ENCODE measurements around the gene UBAP1L.
"Not testable (repeated sequence)": the region's sequence is repeated elsewhere in the genome, so short reads cannot be mapped to it uniquely, and the experiment has no call there.

The UBAP1L gene

DNA sequence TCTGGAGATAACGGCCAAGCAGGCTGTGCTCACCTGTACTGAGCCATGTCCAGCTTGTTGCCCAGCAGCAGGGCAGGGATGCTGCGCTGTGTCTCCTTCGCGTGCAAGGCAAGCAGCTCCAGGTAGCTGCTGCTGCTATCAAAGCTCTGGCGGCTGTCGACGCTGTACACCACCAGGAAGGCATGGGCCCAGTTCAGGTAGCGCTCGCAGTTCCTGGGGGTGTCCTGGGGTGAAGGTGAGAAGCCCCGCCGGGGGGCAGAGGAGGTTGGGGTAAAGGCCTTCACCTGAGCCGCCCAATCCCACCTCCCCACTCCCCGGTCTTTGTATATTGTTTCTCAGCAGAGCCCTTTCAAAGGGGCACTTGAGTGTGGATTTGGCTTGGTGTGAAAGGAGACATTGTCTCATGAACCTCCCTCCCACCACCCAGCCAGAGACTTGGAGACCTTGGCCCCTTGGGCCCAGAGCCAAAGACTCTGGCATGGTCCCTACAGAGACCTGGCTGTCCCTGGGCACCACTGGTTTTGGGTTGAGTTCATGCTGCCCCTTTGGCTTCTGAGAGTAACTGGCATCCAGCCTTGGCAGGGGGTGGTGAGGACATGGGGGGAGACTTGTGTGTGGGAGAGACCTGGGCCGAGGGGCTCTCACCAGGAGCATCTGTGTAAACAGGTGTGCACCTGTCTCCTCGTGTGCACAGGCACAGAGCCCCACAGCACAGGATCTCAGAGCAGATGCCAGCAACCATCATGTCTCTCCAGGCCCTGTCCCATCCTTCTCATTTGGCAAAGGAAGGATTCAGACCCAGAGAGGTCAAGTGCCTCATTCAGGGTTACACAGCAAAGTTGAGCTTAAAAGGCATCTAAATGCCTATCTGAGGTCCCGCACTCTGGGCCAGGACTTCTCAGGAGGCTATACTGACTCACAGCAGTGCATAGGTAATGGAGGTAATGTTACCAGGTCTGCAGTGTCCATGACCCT lies 56.3 kb downstream of the UBAP1L start:
- no peak overlapping the region for H3K4me3 Mint-ChIP-seq
- no peak overlapping the region for H3K27ac Mint-ChIP-seq
- ATAC-seq (replicated peaks) = no peak
- no peak for DNase-seq
- H3K4me1 Mint-ChIP-seq = no peaks in the 10 kb centered on the region
- no peaks in the 10 kb centered on the region for H3K9me3 Mint-ChIP-seq
- H3K36me3 Mint-ChIP-seq = no peaks in the 10 kb centered on the region
- H3K27me3 Mint-ChIP-seq = peaks cover 6 to 8% of the 10 kb centered on the region in 2 donors

DNA sequence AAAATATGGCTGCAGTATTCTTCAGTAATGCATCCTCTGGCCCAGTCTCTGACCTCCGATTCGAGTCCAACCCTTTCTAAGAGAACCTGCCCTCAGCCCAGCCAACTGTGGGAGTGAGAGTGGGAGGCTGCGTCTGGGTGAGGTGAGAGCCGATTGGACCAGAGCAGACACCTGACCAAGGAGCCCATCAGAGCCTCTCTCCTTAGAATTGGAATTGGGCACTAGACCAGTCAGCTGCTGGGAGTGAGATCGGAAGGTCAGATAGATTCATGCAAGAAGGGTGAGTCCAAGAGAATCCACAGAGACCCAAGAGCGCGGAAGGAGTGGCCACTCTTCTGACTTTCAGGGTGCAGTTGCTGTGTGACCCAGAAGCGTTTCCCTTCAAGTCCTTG lies 57.5 kb downstream of the UBAP1L start:
- Mint-ChIP-seq H3K27ac (no peak overlapping the region), H3K4me1 (no peaks in the 10 kb centered on the region), H3K4me3 (no peak overlapping the region), H3K36me3 (no peaks in the 10 kb centered on the region), H3K27me3 (peaks cover 0 to 5% of the 10 kb centered on the region in 2 donors), H3K9me3 (no peaks in the 10 kb centered on the region)
- ATAC-seq (replicated peaks) = no peak
- no peak for DNase-seq

DNA sequence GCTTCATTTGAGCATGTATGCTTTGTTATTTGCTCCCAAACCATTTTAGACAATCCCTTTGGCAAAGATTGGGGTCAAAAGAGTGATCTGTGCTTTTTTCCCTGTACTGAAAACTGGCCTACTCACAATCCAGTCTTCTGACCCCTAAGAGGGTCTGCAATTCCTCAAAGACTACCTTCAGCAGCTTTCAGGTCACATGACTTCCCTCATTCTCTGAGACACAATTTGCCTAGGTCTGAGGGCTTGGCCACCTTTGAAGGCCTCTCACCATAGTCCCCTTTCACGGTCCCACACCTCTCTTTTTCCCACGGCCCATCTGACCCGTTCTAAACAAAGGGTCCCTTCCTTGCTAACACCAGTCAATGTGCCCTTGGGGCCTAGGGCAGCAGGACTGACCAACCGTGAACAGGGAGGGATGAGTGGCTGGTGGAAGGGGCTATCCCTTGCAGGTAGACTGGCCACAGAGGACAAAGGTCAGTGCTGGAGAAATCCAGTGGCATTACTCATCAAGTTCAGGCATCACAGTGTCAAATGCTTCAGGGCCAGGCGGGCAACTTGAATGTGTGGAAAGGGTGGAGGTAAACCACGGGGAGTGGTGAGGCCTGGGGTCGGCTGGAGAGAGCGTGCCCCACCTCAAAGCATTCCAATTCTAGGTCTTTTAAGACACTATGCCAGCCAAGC lies 58.0 kb downstream of the UBAP1L start:
- H3K36me3 Mint-ChIP-seq = no peaks in the 10 kb centered on the region
- DNase-seq (no peak), ATAC-seq (replicated peaks) (no peak)
- H3K4me1 Mint-ChIP-seq = no peaks in the 10 kb centered on the region
- H3K27me3 Mint-ChIP-seq = peaks cover 0 to 5% of the 10 kb centered on the region in 2 donors
- no peak overlapping the region for H3K4me3 Mint-ChIP-seq
- no peak overlapping the region for H3K27ac Mint-ChIP-seq
- H3K9me3 Mint-ChIP-seq = no peaks in the 10 kb centered on the region

DNA sequence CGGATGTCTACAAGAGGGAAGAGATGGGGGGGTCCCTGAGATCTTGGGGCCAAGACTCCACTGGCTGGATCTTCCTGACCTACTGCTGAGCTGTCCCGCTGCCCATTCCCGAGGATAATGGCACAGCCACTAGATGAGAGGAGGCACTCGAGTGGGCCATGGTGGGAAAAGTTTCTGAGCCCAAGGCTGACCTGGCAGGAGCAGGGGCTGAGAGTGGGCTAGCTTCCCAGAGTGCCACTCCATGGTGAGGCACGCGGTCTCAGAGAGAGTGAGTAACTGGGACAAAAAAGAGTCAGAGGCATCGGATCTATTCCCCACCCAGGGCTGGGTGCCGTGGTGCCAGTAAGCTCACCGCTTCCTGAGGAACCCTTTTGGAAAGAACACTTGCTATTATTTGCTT lies 58.9 kb downstream of the UBAP1L start:
- no peaks in the 10 kb centered on the region for H3K9me3 Mint-ChIP-seq
- ATAC-seq (replicated peaks) = no peak
- H3K4me3 Mint-ChIP-seq = no peak overlapping the region
- peaks cover 0 to 6% of the 10 kb centered on the region in 2 donors for H3K27me3 Mint-ChIP-seq
- H3K4me1 Mint-ChIP-seq = peaks cover 0 to 2% of the 10 kb centered on the region in 2 donors
- DNase-seq = no peak
- no peak overlapping the region for H3K27ac Mint-ChIP-seq
- H3K36me3 Mint-ChIP-seq = no peaks in the 10 kb centered on the region

DNA sequence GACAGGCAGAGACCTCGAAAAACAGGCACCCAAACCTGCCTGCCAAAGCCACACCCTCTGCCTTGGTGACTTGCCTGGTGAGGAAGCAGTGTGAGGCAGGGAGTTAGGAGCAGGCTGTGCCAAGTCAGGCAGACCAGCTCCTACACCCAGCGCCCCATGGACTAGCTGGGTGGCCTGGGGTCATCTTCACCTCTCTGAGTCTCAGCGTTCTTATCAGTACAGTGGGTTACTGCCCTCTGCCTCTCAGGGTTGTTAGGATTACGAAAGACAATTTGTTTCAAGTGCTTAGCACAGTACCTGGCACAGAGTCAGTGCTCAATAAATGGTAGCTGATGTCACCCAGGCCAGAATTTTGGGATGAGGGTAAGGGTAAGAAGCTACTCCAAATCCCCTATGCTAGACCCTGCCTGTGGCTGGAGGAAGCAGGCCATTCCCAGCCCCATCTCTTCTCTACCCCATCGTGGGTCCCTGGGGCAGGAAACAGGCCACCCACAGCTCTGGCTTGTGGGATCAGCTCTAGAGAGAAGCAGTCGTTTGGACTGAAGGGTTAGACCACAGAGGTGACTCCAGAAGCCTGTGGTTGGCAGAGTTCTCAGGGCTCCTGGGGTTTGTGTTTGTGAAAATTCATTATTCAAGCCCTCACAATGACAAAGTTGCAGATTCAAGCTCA lies 59.7 kb downstream of the UBAP1L start:
- H3K4me3 Mint-ChIP-seq = no peak overlapping the region
- peaks cover 0 to 8% of the 10 kb centered on the region in 2 donors for H3K27me3 Mint-ChIP-seq
- H3K36me3 Mint-ChIP-seq = no peaks in the 10 kb centered on the region
- ATAC-seq (replicated peaks) (no peak), DNase-seq (no peak)
- no peaks in the 10 kb centered on the region for H3K9me3 Mint-ChIP-seq
- no peak overlapping the region for H3K27ac Mint-ChIP-seq
- peaks cover 2 to 5% of the 10 kb centered on the region in 2 donors for H3K4me1 Mint-ChIP-seq

DNA sequence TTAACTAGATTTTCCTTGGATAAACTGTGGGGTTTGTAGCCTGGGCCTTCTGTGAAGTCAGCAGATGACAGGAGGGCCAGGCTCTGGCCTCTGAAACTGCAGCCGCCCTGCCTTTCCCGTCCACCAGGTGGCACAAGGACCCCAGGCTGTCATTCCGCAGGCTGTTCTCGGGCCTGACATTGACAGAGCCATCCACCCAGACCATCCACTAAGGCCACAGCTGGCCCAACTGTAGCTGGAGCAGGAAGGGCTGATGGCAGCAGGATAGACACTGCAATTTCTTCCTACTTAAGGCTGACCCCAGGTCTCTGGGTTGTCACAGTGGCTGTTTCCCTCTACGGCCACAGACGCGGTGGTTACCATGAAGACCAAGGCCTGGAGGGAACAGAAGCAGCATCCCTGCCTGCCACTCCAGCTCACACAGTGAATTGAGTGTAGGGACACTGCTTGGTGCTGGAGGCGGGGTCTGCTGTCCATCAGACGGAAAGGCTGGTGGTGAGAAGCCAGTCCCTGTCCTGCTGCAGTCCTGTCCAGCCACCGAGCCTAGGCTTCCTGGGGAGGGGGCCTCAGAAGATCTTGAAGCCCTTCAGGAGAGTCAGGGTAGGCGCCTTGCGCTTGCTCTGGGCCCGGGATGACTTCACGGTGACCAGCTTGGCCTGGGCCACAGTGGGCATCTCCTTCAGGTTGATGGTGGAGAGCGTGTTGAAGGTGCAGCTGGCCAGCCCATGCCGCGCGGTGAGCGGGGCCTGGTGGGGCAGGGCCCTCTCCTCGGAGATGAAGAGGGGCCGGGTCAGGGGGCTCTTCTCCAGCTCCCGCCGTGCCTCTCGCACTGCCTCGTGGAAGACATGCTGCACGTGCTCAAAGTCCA lies 60.4 kb downstream of the UBAP1L start:
- ATAC-seq (replicated peaks) (peak; percentile 73 to 77), DNase-seq (peak; percentile 49)
- Mint-ChIP-seq H3K36me3 (no peaks in the 10 kb centered on the region), H3K27me3 (peaks cover 0 to 8% of the 10 kb centered on the region in 2 donors), H3K9me3 (no peaks in the 10 kb centered on the region), H3K4me3 (no peak overlapping the region), H3K27ac (no peak overlapping the region), H3K4me1 (peaks cover 10 to 12% of the 10 kb centered on the region in 2 donors)

DNA sequence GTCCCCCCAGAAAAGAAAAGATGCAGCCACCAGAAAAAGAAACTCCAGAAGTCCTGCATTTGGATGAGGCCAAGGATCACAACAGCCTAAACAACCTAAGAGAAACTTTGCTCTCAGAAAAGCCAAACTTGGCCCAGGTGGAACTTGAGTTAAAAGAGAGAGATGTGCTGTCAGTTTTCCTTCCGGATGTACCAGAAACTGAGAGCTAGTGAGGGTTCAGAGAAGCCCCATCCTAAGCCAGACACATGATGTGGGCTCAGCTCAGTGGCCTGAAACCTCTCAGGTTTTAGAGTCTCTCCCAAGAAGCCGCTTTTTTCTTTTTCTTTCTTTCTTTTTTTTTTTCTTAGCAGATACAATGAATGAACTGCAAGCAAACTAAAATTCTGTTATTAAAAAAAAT lies 62.0 kb downstream of the UBAP1L start:
- Mint-ChIP-seq H3K9me3 (no peaks in the 10 kb centered on the region), H3K27me3 (peaks cover 0 to 8% of the 10 kb centered on the region in 2 donors), H3K36me3 (no peaks in the 10 kb centered on the region), H3K27ac (no peak overlapping the region), H3K4me1 (peaks cover 16 to 17% of the 10 kb centered on the region in 2 donors), H3K4me3 (no peak overlapping the region)
- no peak for DNase-seq
- ATAC-seq (replicated peaks) = no peak

DNA sequence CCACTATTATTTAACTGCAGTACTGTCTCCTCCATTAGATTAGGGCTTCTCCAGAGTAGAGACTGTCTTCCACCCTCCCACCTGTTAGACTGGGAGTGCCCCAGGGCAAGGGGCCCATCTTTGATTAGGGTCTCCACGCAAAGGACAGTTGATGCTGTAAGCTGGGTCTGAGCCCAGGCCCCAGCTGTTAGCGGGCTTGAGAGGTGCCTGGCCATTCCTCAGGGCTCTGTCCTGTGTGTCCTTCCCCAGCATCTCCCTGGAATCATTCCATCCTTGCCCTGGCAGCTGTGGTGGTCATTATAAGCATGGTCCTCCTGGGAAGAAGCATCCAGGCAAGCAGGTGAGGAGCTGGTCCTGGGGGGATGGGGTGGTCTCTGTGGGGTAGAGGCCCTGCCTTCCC lies 63.7 kb downstream of the UBAP1L start:
- Mint-ChIP-seq H3K27me3 (peaks cover 3 to 6% of the 10 kb centered on the region in 2 donors), H3K27ac (peak overlapping the region; percentile 11), H3K9me3 (no peaks in the 10 kb centered on the region), H3K4me1 (peaks cover 16 to 17% of the 10 kb centered on the region in 2 donors), H3K36me3 (no peaks in the 10 kb centered on the region), H3K4me3 (no peak overlapping the region)
- no peak for DNase-seq
- no peak for ATAC-seq (replicated peaks)

DNA sequence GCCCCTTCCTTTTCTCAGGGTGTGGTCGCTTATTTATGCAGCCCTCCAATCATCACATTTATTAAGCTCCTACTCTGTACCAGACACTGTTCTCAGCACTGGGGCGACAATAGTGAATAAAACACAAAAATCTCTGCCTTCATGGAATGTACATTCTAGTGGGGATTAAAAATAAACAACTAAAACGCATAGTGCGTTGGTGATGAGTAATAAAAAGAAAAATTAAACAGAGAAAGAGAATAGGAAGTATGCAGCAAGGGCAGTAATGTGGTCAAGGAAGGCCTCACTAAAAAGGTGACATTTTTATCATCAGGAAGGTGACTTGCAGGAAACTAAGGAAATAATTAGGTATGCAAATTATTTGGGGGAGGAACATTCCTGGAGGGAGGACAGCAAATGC lies 64.7 kb downstream of the UBAP1L start:
- peak; percentile 30 to 58 for ATAC-seq (replicated peaks)
- Mint-ChIP-seq H3K27me3 (peaks cover 6% of the 10 kb centered on the region in 2 donors), H3K9me3 (no peaks in the 10 kb centered on the region), H3K4me3 (peak overlapping the region in 1 of 2 donors; percentile 70), H3K27ac (no peak overlapping the region), H3K36me3 (no peaks in the 10 kb centered on the region), H3K4me1 (peaks cover 16 to 17% of the 10 kb centered on the region in 2 donors)
- DNase-seq = no peak

DNA sequence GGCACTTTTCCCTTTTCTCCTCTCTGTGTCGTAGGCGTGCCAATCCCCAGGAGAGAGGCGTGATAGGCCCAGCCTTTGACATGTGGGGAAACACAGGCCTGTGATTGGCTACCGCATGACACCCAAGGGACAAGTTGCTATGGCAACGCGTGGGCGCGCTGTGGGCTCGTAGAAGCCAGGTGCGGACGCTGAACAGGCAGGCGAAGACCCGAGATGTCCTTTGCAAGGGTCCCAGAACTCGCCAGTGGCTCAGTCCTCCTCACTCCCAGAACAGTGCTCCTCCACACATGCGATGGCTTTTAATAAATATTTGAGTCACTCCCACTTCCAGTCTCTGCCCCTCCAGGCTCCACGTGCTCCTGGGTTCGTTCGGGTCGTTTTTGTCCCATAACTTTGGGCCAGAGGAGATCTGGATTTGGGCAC lies 65.6 kb downstream of the UBAP1L start:
- peak; percentile 92 for ATAC-seq (replicated peaks)
- peak; percentile 86 for DNase-seq
- Mint-ChIP-seq H3K4me3 (peak overlapping the region; percentile 70 to 82), H3K36me3 (no peaks in the 10 kb centered on the region), H3K4me1 (peaks cover 16 to 17% of the 10 kb centered on the region in 2 donors), H3K27ac (peak overlapping the region; percentile 68), H3K9me3 (no peaks in the 10 kb centered on the region), H3K27me3 (peaks cover 6 to 7% of the 10 kb centered on the region in 2 donors)

DNA sequence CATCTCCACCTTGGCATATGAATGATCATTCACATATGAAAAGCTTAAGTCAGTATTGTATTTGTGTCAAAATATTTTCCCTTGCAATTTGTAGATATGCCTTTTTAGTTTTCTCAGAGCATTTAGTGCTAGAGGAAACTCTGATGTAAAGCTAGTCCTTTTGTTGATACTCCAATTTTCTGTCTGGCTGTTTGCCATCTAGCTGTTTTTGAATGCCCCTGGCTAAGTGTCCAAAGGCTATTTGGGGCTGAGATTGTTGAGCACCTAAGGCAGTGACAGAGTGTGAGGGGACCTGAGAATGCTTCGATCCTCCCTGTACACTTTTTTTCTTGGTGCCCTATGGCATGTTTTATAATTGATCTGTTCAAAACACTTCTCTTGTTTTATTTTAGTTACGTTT lies 66.8 kb downstream of the UBAP1L start:
- no peaks in the 10 kb centered on the region for H3K36me3 Mint-ChIP-seq
- no peak overlapping the region for H3K27ac Mint-ChIP-seq
- H3K9me3 Mint-ChIP-seq = no peaks in the 10 kb centered on the region
- ATAC-seq (replicated peaks) (no peak), DNase-seq (no peak)
- H3K27me3 Mint-ChIP-seq = peaks cover 6 to 7% of the 10 kb centered on the region in 2 donors
- H3K4me3 Mint-ChIP-seq = no peak overlapping the region
- H3K4me1 Mint-ChIP-seq = peaks cover 16 to 17% of the 10 kb centered on the region in 2 donors

DNA sequence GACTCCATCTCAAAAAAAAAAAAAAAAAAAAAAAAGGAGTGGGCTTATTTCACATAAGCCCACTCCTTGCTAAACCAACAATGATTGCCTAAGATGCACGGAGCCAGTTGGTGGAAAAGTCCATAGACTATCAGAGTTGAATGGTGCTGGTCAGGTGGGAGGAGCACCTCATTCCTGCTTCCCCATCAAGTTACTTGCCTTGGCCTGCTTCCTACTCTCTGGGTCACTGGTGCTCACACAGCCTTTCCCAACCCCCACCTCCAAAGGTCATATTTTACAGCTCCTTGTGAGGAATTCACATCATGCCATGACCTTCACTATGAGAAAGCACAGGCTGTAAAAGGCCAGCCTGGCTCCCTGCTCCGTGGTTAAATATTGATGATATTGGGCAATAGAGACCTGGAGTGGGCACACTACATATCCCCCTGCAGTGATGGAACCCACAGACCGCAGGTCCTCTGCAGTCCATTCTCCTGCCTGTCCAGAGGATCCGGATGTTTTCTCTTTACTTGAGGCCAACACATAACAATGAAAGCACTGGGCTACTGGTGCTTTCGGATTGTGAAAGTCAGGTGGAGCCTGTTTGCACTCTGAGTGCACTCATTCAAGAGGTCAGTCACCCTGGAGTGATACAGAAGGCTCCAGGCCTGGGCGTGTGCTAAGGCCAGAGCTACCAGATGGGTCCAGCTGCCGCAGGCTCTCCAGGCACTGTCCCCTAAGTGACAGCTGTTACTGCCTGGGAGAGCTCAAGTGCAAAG lies 70.1 kb downstream of the UBAP1L start, which contains the start of gene SLC51B:
TSS of gene SLC51B (plus strand) at position 664 of the 758 bp plus-strand sequence. CDS start 4,618 bp downstream, outside the sequence.
- Mint-ChIP-seq H3K4me1 (peaks cover 7 to 10% of the 10 kb centered on the region in 2 donors), H3K27me3 (peaks cover 4 to 6% of the 10 kb centered on the region in 2 donors), H3K9me3 (no peaks in the 10 kb centered on the region), H3K36me3 (no peaks in the 10 kb centered on the region), H3K27ac (no peak within 1 kb of the TSS), H3K4me3 (no peak within 1 kb of the TSS)
- DNase-seq (no peak), ATAC-seq (replicated peaks) (no peak)

DNA sequence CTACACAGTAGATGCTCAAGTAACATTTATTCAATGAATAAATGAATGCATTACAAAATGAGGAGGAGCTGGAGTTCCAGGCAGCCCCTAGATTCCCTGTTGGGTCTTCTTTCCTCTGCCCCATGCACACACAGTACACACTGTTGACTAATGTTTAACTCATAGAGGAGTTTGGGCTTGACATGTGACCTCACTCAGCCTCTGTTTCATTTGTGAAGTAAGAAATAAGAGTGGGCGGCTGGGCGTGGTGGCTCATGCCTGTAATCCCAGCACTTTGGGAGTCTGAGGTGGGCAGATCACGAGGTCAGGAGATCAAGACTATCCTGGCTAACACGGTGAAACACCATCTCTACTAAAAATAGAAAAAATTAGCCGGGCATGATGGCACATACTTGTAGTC lies 70.8 kb downstream of the UBAP1L start:
- not testable (repeated sequence) for H3K27ac Mint-ChIP-seq; H3K4me1 Mint-ChIP-seq; H3K36me3 Mint-ChIP-seq; H3K27me3 Mint-ChIP-seq; ATAC-seq (replicated peaks); H3K4me3 Mint-ChIP-seq; DNase-seq; H3K9me3 Mint-ChIP-seq
